T-helper 1 cell treated with Interleukin-12 subunit alpha and Interleukin-12 subunit beta and Interleukin-4 antibody, amounts not matched to agents 30 ng/mL and 1 ng/mL, for 36 hours (primary cell): ENCODE measurements around the gene MAP4K3. TPM values are rescaled to one million over a fixed set of nuclear protein-coding genes. Genes with fewer than 3 reads are reported as not detected.
"Not testable (repeated sequence)": the region's sequence is repeated elsewhere in the genome, so short reads cannot be mapped to it uniquely, and the experiment has no call there.

ENCODE experiments used
- intact Hi-C: fragments of 100-400 bp; cut with micrococcal nuclease; formaldehyde crosslinking; loops from one replicate; pipeline ENCODE4 v1.15.1; 2024
- total RNA-seq: library from RNA; stranded (reverse); gene quantifications from 2 replicates; pipeline ENCODE4 v1.2.3, GENCODE V29; 2022

MAP4K3 gene
- total RNA-seq, 1 donor from 2014 or later = 11.8 TPM

DNA sequence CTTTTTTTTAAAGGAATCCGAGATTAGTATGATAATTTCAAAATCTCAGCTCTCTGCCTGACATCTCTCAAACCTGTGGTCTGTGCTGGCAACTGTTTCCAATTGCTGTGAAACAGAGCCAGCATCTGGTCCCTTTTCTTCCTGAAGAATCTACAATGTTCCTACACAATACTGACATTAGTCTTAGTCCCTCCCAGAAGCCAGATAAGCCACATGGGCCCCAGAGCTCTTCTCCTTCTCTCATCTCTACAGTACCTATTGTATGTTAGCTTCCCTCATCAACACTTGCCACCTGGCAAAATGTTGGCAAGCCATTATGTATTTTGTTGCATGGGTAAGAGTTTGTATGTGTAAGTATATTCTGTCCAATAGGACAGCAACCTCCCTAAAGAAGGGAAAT lies 130.5 kb downstream of the MAP4K3 start:
- intact Hi-C loops = no loop called here

DNA sequence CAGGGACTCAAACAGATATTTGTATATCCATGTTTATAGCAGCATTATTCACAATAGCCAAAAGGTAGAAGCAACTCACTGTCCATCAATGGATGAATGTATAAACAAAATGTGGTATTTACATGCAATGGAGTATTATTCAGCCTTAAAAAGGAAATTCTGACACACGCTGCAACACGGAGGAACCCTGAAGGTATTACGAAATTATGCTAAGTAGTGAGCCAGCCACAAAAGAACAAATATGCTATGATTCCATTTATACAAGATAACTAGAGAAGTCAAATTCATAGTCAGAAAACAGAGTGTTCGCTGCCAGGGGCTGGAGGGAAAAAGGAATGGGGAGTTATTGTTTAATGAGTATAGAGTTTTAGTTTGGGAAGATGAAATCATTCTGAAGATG lies 132.4 kb downstream of the MAP4K3 start:
- intact Hi-C loops = no loop called here

DNA sequence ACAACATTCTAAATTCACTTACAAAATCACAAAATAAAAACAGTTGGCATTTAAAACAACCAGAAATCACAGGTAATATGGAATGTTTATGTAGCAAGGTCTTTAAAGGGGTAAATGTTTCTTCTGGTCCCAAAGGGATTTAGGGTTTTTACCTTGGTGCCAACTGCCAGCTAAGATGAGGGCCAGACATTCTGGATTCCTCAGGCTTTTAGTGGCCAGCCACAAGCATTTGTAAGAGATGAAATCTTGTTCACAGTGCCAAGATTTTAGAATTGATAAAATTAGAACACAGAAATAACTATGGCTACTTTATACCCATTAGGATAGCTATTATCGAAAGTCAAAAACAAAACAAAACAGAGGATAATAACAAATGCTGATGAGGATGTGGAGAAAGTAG lies 132.9 kb downstream of the MAP4K3 start:
- intact Hi-C loops = no loop called here

DNA sequence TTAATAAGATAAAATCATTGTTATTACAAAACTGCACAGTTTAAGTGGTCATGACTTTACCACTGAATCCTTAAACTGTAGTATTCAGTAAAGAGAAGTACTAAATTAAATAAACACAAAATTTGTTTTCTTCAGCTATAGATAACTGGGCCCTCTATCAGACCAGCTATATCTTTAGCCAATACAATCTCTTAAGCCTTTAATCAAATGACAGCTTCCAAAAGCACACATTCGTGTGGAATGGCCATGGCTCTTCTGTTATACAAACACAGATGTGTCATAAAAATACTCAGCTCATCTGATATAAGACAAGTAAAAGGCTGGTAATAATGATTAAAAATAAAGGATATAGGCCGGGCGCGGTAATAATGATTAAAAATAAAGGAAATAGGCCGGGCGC lies 135.7 kb downstream of the MAP4K3 start:
- intact Hi-C loops = no loop called here

DNA sequence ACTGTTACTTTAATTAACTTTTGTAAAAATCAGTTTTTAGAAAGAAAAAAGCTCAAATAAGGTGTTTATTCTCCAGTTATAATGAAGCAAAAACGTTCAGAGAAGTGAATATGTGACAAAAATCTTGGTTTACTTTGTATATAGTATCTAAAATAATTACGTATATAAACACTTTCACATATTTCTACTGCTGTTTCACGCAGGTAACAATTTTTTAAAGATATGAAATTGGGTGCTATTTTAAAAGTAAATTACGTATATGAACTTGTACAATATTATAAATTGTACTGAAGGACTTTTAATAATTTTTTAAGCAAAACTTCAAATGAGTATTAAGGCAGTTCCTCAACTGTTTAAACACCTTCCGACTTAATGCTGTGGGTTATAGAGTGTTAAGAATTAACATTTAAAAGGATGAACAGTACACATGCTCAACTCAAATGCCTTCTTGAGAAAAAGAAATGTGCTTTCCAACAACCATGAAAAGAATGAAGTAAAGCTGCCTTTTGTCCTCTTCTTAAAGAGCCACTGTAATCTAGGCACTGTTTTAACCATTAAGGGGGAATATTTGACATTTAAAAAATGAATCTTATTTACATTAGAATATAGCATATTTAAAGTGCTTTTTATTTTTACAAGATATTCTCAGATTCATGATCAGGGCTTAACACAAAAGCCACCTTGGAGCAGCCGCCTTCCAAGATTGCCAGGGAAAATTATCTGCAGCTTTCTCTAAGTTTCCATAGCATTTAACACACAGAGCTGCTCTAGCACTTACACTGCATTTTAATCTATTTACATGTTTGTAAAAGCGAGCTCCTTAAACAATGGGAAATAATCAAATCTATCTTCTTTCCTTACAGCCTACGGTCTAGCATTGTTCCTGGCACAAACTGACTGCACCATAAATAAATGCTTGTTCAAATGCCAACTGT lies 136.8 kb downstream of the MAP4K3 start:
- intact Hi-C loops = no loop called here

DNA sequence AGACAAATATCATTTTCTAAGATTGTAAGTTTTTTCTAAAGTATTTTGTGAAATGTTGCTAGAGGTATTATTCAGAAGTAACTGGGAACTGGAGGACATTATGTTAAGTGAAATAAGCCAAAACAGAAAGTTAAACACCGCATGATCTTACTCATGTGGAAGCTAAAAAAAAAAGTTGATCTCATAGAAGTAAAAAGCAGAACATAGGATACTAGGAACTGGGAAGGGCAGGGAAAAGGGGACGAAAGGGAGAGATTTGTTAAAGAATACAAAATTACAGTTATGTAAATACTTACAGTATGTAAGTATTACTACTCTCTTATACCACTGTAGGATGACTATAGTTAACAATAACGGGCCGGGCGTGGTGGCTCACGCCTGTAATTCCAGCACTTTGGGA lies 146.7 kb downstream of the MAP4K3 start:
- intact Hi-C loops = no loop called here

DNA sequence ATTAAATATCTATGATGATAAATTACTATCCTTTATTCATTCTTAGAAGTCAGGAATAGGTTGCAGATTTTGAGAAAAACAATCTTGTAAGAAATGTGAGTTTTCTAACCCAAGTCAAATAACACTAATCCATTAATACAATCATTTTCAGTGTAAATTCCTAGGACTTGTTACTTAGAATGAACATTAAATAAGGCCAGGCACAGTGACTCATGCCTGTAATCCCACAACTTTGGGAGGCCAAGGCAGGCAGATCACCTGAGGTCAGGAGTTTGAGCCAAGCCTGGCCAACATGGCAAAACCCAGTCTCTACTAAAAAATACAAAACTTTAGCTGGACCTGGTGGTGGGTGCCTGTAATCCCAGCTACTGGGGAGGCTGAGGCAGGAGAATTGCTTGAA lies 147.5 kb downstream of the MAP4K3 start:
- intact Hi-C loops = no loop called here

DNA sequence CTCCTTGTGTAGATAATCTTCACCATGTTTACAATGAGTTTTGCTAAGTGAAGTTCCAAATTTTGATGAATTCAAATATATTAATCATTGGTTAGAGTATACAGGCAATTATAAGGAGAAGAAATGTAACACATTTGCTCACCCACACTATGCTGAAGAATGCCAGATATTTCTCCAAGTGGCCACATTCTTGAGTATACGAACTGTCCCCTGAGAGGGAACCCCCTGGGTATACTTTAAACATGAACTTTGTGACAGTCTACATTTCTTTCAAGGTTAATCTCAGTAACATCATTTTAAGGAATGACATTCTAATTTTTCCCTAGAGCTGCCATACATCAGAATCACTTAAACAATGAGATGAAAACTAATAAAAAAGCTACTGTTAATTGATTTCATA lies 153.5 kb downstream of the MAP4K3 start:
- intact Hi-C loops = no loop called here

DNA sequence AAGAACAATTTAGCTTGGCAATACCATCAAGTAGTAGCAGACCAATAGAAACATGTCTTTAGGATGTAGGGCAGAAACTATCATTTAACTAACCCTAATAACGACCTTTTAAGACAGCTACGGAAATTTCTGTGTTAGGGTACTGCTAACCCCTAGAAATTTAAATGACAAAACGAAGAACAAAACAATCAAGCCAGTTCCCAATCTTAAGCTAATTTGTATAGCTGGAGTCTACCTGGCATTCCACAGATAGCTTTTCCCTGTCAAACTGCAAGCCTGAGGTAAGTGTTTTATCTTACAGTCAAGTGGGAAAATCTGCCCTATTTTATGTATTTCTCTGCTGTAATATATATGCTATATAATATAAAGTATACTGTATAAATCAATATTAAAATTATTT lies 155.7 kb downstream of the MAP4K3 start:
- intact Hi-C loops = no loop called here

DNA sequence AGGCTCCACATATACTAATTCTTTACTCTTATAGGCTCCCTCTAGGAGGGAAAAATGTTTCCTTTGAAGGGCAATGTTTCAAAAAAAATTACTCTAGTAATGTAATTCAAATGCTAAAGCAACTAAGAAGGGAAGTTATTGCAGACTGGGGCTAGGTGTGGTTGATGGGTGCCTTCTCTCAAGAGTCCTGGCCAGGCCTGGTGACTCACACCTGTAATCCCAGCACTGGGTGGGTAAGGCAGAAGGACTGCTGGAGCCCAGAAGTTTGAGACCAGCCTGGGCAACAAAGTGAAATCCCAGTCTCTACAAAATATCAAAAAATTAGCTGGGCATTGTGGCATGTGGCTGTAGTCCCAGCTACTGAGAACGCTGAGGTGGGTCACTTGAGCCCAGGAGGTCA lies 162.1 kb downstream of the MAP4K3 start:
- intact Hi-C loops = no loop called here

DNA sequence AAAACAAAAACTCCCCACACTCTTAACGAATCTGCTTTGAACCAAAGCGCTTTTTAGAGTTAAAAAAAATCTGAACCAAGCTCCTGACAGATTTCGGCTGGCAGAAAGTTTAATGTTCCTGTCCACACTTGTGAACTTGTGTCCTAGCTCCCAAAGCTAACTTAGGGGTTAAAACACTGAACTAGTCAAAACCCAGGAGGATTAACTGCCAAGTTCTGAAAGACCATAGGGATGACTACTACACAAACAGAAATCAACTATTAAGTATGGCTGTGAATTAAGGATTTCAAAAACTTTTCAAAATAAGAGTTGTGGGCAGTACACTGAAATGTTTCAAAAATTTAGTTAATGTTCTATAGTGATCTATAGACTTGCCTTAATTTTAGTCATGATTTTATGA lies 167.1 kb downstream of the MAP4K3 start:
- intact Hi-C loops = no loop called here

DNA sequence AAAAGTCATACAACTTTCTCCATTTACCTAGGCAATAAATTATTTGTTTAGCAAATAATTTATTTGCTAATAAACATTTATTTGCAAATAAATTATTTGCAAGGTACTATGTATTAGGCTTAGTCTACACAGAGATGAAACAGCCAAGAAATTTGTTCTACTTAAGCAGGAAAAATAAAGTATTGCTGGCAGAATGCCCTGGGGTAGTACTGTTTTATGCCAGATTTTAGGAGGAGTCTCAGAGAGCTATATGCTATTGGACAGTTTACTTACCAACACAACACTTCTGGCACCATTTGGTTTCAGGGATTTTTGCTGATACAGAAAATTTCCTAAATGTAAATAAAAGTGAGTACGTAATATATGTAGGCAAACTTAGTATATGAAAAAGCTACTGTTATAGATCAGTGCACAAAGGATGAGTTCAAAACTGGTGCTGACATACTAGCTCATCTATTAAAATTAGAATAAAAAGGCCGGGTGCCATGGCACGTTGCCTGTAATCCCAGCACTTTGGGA lies 170.1 kb downstream of the MAP4K3 start:
- intact Hi-C loops = no loop called here

DNA sequence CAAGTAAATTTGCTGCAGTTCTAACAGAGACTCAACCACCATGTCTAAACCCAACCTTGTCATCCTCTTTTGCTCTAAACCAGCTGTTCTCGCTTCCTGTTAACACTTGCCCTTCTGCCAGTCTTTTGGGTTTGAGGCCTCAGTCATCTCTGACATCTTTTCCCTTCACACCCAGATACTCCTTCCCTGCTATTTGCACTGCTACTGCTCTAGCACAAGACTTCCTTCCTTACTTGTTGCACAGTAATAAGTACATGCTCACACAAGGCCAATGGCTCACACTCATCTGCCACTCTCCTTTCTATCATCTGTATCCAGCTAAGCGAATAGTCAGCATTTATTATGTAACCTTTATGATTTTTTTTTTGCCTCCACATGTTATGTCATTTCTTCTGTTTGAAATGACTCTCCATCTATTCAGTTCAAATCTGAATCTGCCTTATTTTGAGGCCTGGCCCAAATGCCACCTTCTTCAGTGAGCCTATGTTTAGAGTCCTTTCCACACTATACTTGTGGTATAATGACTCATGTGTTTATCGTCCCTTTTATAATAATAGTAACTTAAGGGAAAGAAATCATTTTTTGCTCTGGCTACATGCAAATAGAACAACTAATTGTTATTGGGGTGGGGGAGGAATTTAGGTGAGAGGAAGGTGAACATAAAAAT lies 170.8 kb downstream of the MAP4K3 start:
- intact Hi-C loops = no loop called here

DNA sequence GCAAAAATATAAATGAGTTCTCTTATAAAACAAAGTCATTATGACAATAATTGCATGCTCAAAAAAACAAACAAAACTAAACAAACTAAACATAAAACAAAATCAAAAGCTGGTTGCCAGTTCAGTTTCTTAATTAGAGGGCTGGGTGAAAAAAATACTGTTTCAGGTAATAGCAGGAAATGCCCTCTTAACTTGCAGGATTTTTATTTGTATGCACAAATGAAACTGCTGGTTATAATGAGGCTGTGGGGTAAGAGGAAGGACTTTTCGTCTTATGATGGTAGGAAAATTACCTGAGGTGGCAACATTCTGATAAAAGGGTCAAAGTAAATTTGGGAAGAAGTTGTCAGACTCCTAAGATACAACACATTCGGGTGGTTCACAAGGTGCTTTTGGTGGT lies 171.8 kb downstream of the MAP4K3 start:
- intact Hi-C loops = no loop called here

DNA sequence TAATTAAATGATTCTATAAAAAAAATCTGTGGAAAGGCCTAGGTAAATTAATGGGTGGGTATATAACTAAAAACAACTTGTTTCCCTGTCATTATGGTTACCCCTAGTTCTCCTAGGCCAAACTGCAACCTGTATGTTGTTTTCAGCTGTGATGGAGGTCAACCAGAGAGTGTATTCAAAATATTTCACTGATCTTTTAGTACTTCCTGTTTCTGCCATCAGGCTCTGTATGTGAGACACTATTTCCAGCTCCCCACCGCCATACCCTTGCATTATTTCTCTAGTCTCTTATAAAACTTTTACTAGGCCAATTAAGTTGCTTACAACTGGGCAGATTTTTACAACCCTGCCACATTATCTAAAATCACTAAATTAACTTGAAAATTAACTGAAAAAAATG lies 172.4 kb downstream of the MAP4K3 start:
- intact Hi-C loops = no loop called here

DNA sequence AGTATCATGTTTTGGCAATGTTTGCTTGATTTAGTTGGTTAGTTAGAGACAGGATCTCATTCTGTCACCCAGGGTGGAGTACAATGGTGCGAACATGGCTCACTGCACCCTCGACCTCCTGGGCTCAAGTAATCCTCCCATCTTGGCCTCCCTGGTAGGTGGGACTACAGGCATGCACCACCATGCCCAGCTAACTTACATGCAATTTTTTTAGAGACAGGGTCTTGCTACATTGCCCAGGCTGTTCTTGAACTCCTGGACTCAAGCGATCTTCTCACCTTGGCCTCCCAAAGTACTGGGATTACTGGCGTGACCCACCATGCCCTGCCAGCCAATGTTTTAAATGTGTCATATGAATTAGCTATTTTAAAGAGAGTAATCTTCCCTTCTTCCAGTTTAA lies 177.0 kb downstream of the MAP4K3 start:
- intact Hi-C loops = no loop called here

DNA sequence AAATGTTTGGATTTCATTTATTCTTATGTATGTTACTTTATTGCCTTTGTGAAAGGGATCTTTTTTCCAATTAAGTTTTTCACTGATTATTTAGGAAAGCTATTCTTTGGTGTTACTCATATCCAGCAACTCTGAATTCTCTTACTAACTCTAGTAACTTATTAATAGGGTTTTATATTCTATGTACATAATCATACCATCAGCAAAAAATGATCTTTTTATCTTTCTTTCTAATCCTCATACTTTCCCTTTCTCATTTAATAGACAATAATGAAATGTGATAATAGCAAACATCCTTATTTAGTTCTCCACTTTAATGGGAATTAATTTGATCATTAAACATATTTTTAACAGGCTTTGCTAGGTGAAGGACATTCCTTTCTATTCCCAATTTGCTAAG lies 181.0 kb downstream of the MAP4K3 start:
- intact Hi-C loops = no loop called here

DNA sequence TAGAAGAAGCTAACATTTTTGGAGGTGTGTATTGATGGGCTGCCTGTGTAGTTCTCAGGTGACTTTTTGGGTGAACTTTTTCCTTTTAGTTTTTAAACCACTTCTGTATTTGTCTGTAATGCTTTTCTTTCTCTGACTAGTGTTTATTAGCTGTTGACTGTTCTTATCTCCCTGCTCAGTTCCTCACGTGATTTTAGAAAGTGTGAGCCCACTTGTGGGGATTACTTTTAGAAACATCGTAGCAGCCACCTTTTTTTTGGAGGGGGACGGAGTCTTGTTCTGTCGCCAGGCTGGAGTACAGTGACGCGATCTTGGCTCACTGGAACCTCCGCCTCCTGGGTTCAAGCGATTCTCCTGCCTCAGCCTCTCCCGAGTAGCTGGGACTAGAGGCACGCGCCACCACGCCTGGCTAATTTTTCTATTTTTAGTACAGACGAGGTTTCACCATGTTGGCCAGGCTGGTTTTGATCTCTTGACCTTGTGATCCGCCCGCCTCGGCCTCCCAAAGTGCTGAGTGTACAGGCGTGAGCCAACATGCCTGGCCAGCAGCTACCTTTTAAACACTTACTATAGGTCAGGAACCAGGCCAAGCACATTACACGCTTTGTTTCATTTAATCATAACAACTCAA lies 184.1 kb downstream of the MAP4K3 start:
- intact Hi-C loops = no loop called here

DNA sequence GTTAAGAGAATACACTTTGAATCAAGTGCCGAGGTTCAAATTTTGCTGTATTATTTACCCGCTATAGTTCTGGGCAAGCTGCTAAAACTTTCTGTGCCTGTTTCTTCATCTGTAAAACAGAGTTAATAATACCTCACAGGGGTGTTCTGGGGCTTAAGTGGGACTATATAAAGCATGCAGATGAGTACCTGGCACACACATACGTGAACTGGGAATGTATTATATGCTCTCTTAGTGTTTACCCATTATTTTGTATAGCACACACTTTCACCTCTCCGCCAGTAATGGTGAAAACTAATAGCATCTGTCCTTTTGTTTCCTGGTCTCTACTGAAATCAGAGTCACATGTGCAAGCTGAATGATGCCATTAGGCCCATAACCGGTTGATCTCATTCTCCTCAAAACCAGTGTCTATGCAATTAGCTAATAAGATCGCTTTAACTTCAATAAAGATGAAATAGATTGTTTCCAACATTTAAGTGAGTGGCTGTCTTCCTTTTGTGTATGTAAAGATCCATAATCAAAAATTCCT lies 189.5 kb downstream of the MAP4K3 start:
- intact Hi-C loops = no loop called here

DNA sequence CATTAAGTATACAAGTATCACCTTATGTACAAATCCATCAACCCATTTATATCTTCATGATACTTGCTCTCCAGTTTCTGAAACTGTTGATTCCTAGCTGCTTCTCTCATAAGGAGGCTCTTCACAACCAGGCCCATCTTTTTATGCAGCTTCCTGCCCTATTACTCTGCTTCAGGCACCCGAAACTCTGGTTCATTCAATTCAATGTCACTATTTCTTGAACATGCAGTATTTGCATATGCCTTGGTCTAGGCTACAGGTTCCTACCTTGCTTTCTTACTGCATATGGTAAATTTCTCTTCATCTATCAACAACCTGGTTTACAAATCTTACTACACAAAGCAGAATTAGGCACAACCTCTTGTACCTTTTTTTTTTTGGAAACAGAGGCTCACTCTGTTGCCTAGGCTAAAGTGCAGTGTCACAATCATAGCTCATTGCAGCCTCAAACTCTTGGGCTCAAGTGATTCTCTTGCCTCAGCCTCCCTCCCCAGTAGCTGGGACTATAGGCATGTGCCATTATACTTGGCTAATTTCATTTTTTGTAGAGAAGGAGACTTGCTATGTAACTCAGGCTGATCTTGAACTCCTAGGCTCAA lies 190.6 kb downstream of the MAP4K3 start:
- intact Hi-C loops = no loop called here

DNA sequence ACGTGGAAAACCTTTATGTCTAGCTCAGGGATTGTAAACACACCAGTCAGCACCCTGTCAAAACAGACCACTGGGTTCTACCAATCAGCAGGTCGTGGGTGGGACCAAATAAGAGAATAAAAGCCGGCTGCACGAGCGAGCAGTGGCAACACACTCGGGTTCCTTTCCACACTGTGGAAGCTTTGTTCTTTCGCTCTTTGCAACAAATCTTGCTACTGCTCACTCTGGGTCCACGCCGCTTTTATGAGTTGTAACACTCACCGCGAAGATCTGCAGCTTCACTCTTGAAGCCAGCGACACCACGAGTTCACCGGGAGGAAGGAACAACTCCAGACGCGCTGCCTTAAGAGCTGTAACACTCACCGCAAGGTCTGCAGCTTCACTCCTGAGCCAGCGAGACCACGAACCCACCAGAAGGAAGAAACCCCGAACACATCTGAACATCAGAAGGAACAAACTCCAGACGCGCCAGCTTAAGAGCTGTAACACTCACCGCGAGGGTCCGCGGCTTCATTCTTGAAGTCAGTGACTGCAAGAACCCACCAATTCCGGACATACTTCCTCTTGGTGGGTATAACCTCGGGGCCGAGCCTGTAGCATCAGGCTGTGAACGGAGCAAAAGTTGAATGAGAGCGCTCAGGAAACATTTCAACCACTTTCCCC lies 192.0 kb downstream of the MAP4K3 start:
- intact Hi-C loops = not testable (repeated sequence)
